ENCODE data around the gene TDRD1.

DNA sequence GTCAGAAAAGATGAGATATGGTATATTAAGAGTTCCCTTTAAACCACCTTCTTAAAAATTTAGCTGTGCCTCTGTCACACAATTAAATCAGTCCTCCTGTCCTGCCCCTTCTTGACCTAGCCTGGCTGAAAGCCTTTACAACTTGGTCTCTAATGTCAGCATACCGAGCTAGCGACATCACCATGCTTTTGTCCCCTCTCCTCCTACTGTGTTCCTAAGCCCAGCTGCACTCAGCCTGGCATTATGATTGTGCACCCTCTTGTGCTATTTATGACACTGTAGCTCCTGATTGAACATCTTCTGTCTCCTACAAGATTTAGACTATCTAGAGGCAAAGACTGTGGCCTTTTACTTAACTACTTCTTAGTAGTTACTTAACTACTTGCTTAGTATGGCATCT lies 29.2 kb downstream of the TDRD1 start:
- TF ChIP-seq, protein P1, sequence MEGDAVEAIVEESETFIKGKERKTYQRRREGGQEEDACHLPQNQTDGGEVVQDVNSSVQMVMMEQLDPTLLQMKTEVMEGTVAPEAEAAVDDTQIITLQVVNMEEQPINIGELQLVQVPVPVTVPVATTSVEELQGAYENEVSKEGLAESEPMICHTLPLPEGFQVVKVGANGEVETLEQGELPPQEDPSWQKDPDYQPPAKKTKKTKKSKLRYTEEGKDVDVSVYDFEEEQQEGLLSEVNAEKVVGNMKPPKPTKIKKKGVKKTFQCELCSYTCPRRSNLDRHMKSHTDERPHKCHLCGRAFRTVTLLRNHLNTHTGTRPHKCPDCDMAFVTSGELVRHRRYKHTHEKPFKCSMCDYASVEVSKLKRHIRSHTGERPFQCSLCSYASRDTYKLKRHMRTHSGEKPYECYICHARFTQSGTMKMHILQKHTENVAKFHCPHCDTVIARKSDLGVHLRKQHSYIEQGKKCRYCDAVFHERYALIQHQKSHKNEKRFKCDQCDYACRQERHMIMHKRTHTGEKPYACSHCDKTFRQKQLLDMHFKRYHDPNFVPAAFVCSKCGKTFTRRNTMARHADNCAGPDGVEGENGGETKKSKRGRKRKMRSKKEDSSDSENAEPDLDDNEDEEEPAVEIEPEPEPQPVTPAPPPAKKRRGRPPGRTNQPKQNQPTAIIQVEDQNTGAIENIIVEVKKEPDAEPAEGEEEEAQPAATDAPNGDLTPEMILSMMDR (IDR thresholded peaks at IDR 0.05): no peak
- no peak for TF ChIP-seq EZH2phosphoT487 (IDR thresholded peaks at IDR 0.05)
